GM13976 (cell line): ENCODE results near the gene PEX6.
"Not testable (repeated sequence)": the region's sequence is repeated elsewhere in the genome, so short reads cannot be mapped to it uniquely, and the experiment has no call there.

Experiments
- DNase-seq: peaks from one replicate; pipeline ENCODE4 v3.0.0; 2012; ENCODE audit warnings: low spot score
- CTCF ChIP-seq: IDR thresholded peaks from 2 replicates; pipeline ENCODE4 v1.5.1; 2012; ENCODE audit warnings: borderline replicate concordance, mild to moderate bottlenecking; ENCODE audit not compliant: insufficient read depth; ENCODE audit errors: extremely low read depth, missing control alignments, control extremely low read depth
- in situ Hi-C: fragments of 300-500 bp; cut with MboI; formaldehyde crosslinking; loops from one replicate; pipeline ENCODE4 v1.12.0; 2022; ENCODE audit warnings: low sequenced_read_pairs, mixed read lengths, inconsistent platforms; ENCODE audit not compliant: unreplicated experiment

The PEX6 gene

GRCh38 chr6:42961020-42961470 lies 17.9 kb downstream of the PEX6 start:
- TF ChIP-seq CTCF, result no peak
- no peak for DNase-seq
- in situ Hi-C loops, result no loop called here

DNA sequence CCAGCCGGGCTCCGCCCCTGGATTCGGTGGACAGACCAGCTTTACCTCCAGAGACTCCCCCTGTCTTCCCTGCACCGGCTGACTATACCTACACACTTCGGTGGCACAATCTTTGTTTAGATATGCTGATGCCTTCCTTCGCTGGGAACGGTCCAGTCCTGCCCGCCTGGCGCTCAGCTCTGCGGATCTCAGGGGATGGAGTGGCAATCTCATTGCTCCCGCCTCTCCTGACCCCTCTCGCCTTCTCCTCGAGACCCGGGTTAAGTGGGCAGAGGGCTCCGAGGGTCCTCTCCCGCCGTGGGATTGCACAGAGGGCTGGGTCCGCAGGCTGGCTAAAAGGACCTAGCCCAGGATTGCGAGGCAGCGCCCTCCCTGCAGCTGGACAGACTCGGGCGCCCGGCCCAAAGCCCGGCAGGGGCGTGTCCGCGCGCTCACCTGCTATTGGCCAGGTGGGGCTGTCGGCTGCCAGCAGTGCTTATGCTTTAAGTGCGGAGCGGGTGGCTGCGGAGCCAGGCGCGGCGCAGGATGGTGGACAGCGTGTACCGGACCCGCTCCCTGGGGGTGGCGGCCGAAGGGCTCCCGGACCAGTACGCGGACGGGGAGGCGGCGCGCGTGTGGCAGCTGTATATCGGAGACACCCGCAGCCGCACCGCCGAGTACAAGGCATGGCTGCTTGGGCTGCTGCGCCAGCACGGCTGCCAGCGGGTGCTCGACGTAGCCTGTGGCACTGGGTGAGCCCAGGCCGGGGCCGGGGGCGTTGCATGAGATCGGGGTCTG lies 18.6 kb downstream of the PEX6 start, which contains the start of gene GNMT:
Gene GNMT (plus strand): TSS at position 512 of the 777 bp plus-strand sequence. CDS start 14 bp downstream, at position 526.
- in situ Hi-C loops, result no loop called here
- DNase-seq, result peak; percentile 58
- TF ChIP-seq CTCF, result no peak

DNA sequence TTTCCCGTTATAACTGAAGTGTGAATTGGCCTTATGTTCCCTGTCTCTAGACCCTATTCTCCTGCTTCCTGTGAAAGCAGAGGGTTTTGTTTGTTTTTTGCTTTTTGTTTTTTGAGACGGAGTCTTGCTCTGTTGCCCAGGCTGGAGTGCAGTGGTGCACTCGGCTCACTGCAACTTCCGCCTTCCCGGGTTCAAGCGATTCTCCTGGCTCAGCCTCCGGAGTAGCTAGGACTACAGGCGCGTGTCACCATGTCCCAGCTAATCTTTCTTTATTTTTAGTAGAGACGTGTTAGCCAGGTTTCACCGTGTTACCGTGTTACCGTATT lies 19.1 kb downstream of the PEX6 start:
- no peak for TF ChIP-seq CTCF
- in situ Hi-C loops, result no loop called here
- DNase-seq, result no peak

- in situ Hi-C loops, result no loop called here
- TF ChIP-seq CTCF, result no peak
- no peak for DNase-seq
These were observed 20.9 kb downstream of the PEX6 start for GRCh38 chr6:42958125-42958524.

DNA sequence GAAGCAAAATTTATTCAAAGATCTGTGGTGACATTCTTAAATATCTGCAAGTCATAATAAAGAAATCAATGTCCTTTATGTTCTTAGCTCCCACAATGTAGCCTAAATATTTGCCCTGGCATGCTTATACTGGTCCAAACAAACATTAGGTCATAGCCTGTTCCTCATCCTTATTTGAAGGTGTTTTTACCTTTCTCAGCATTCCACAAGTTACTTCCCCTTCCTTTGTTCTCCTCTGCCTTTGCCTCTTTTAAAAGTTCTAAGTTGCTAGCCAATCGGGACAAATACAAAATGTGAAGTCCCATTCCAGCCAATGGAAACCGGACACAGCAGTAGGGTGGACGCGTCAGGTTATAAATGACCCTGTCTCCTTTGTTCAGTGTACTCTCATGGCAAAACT lies 24.6 kb downstream of the PEX6 start:
- in situ Hi-C loops, DNase-seq: not testable (repeated sequence)

- DNase-seq, result no peak
- in situ Hi-C loops, result no loop called here
- no peak for TF ChIP-seq CTCF
These were observed 26.6 kb downstream of the PEX6 start for GRCh38 chr6:42952389-42952788.

DNA sequence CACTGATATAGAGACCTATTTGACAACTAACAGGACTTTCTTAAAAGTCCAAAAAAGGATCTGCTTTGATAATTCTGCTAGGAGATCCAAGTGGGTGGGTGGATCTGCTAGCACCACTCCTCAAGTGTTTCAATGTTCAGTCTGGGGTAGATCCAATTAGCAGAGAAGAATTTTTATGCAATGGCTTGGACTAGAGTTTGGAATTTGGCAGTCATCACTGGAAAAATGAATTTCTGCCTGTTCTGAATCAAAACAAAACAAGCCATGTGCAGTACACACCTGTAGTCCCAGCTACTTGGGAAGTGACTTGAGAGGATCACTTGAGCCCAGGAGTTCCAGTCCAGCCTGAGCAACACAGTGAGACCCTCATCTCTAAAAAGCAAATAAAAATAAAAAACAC lies 31.0 kb downstream of the PEX6 start:
- DNase-seq, result no peak
- in situ Hi-C loops, result no loop called here
- no peak for TF ChIP-seq CTCF
